SK-MEL-5 (cell line): ENCODE measurements around the gene ACTC1. TPM values are rescaled to one million over a fixed set of nuclear protein-coding genes. Genes with fewer than 3 reads are reported as not detected.

Experiments
- DNase-seq: peaks from one replicate; pipeline ENCODE4 v3.0.0-alpha.2; 2016; ENCODE audit warnings: low read depth, low spot score
- in situ Hi-C: cut with HindIII; loops from 2 replicates; pipeline ENCODE4 v1.10.0; 2016; ENCODE audit warnings: low sequenced_read_pairs, high pct_unique_total_duplicates, low pct_unique_long_range_greater_than_20kb
- total RNA-seq: library from RNA; depleted of rRNA; stranded (reverse); fragments of >200 nt; shearing (Covaris generic); gene quantifications from 2 replicates; pipeline ENCODE4 v1.2.3, GENCODE V29; 2014

Gene ACTC1
- total RNA-seq, 1 experiment from 2014 or later: not detected

DNA sequence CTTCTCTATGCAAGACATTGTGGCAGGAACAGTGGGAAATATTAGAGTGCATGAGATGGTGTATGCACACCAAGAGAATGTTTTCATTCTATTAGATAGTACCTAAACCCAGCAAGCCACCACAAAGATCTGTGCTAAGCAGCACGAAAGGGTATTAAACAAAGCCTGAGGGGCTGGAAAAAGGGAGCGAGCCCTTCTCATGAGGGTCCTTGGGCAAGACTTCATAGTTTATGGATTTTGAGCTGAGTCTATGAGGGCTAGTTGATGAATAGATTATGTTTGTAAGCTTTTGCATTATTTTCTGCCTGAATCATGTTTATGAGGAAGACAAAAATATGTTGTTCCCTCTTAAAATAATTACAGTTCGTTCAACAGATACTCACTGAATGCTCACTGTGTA is 9.4 kb upstream of the ACTC1 start:
- in situ Hi-C loops: no loop called here
- DNase-seq: no peak

DNA sequence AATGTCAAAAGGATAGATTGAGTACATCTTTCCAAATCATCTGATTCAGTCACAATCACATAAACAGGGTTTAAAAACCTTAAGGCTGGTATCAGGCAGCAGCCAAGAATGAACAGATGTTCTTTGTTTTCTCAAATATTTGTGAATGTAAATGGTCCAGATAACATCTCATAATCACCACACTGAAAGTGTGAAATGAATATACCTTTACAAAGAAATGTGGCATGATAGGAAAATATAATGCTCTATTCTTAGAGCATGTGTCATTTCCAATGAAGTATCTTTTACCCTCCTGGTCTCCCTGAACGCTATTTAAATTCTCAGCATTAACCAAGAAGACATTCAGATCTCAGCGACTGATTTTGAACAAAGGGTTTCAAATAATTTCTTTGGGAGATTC is 8.8 kb upstream of the ACTC1 start:
- in situ Hi-C loops: no loop called here

DNA sequence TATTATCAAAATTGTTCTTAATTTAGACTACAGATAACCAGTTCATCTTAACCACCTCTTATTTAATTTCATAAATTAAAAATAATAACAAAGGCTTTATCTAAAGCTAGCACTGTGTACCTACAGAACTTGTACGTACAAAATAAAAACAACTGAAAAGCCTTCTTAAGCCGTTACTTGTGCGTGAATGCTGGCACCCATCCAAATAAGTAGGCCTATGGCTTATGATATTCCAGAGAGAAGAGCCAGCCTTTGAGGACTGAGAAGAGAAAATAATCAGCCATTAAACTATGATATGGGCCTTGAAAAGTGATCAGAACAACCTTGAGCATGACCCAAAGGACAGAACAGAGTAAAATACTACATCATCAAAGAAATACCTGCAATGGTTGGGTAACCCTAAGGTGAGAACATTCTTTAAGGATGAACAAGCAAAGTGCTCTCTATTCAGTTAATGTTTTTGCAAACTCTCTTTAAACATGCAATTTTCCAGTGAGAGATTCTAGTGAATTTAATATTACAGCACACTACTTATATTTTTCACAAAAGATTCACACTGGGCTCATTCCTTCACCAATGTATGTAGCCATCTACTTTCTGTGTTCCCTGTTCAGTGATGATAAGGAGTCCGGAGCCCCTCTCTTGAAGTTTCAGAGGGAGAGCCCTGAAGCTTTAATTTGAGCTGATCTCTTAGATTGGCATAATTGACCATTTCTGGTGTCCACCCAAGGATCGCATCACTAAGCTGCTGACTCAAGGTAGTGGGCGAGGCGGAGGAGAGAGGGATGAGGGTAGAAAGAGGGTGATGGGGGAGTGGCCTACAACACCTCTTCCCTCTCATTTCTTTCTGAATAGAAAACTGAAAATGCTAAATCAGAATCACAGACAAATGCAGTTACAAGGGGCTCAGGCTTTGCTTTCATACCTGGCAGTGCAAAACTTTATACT is 7.7 kb upstream of the ACTC1 start:
- no peak for DNase-seq
- in situ Hi-C loops: no loop called here

More for the DNA sequence above, 8.8 kb upstream of the ACTC1 start:
- DNase-seq: peak; percentile 54

DNA sequence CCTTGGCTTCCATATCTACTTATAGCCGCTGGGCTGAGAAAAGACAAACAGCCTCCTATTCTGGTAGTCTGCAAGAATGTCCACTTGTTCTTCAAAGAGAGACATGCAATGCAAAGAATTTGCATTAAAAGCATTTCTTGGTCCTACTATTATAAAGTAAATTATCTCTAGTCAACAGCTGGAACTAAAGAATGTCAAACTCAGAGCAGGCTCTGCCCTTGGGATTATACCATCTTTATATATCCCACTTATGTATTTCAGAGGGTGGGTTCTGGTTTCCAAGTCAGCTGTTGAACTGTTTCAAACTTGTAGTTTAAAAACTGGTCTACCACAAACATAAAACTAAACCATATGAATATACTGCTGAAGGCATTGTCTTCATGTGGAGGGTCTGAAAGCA is 7.0 kb upstream of the ACTC1 start:
- in situ Hi-C loops: no loop called here
- no peak for DNase-seq

DNA sequence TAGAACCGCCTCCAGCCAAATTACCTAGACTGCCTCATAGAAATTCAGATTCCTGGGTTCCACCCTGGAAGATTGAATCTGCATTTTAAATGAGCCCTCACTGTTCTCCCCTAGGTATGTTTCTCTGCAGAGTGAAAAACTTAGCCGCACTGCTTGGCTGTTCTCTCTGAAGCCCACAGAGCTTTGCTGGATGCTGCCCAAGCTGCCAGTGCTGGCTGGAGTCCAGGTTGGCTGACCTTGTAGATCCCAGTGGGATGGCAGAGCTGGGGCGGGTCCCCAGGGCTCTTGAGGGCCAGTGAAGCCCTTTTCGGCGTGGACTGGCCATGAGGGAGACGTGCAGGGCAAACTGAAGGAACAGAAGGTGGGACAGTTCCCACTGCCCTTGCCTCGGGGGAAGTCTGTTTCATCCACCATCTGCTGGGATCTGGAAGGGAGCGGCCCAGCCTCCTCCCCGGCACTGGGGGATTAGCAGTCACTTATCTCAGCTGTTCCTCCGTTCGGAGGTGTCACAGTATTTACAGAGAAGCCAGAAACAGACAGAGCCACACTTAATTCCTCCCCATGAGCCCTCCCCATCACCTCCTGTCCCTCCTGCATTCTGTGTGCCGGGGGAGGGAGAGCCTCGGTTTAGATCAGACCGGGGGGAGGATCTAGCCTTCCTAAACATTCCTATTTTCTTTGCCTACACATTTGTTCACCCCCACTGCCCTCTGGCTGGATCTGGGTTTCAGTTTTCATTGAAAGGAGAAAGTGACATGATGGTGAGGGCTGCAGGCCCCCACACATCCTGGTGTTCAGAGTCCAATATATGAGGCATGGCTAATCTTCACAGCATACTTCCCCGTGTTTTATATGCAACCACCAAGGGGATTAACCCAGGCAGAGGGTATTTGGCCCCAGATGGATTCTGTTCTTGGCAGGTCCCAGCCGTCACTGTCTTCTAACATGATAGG is 4.1 kb upstream of the ACTC1 start:
- in situ Hi-C loops: no loop called here
- DNase-seq: no peak

DNA sequence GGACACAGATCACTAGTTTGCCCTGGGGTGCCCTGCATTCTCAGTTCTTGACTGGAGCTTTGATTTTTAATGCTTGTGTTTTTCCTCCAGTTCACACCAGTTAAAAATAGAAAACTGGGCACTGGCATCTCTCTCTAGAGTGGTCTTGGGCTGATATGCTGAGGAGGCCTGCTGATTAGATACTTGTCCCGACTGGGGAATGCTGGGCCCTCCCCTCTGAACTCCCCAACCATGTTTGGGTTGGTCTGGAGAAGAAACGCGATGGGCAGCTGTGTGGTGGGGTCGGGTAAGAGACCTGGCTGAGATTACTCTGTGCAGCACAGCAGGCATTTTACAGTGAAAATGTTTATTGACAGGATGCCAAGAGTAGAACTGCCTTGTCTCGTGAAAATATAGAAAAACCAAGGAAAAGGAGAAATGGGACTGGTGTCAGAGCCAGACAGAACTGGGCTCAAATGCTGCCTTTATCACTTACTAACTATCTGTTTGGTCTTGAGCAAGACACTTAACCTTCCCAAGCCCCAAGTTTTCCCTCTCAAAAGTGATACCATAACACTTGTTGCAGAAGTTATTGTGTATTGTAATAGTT is 1.6 kb upstream of the ACTC1 start:
- in situ Hi-C loops: no loop called here

DNA sequence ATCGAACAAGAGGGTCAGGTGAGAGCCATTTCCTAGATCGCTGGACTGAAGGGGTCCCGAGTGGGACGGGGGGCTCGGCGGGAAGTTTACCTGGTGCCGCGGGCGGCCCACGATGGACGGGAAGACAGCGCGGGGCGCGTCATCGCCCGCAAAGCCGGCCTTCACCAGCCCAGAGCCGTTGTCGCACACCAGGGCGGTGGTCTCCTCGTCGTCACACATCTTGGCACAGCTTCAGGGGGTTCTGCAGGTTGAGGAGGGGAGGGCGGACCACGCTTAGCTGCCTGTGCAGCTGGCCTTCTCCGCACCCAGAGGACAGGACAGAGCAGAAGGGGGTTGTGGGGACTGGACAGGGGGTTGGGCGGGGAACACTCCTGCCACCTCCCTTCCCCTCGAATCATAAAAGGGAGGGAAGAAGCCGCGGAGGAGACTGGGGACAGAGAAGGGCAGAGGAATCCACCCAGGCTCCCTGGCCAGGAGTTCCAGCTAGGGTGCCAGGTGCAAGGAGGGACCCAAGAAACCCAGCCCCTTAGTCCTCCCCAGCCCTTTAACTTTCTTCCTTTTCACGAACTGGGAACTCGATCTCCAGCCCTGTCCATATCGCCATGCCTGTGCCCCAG is 651 bp downstream of the ACTC1 start:
- in situ Hi-C loops: no loop called here
- DNase-seq: no peak

More for the DNA sequence above, 1.6 kb upstream of the ACTC1 start:
- DNase-seq: no peak

DNA sequence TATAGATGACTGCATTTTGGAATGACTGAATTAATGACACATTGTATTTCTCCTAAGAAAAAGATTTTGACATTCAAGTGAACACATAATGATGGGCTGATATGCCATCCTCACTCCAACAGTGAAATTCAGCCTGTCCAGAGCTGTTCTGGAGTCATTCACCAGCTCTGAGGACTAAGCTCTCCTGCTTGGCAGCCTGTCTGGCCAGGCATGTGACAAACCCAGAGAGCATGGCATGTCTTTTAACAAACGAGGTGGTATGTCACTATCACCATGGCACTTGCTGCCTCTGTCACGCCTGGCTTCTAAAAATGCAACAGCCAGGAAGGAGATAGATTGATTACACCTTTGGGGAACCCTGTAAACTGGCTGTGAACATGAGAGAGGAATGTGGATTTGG is 1.4 kb downstream of the ACTC1 start:
- DNase-seq: no peak
- in situ Hi-C loops: no loop called here

DNA sequence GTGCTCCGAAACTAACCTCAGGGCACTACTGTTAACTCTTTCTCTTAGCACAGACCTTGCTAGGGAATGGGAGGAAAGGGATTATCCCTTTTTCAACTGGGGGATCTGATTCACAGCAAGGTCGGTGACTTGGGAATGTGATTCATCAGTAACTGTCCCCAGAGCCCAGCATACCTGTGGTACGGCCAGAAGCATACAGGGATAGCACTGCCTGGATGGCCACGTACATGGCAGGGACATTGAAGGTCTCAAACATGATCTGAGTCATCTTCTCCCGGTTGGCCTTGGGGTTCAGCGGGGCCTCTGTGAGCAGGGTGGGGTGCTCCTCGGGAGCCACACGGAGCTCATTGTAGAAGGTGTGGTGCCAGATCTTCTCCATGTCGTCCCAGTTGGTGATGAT is 2.3 kb downstream of the ACTC1 start:
- in situ Hi-C loops: no loop called here
- no peak for DNase-seq

DNA sequence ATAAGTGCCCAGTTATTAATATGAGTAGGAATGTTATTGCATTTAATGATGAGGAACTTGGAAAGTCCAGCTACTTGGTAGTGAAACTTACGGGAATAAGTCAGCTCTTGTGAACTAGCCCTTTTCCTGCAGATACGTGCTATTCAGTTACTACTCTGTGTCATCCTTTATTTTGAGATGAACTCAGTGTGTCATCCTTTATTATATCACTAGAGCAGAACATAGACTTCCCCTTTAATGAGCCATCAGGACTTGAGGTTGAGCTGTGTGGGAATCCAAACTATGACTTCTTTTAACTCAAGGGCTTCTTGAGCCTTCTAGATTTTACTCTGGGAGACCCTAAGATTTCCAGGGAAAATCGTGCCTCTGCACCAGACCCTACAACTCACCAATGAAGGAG is 3.6 kb downstream of the ACTC1 start:
- in situ Hi-C loops: no loop called here

DNA sequence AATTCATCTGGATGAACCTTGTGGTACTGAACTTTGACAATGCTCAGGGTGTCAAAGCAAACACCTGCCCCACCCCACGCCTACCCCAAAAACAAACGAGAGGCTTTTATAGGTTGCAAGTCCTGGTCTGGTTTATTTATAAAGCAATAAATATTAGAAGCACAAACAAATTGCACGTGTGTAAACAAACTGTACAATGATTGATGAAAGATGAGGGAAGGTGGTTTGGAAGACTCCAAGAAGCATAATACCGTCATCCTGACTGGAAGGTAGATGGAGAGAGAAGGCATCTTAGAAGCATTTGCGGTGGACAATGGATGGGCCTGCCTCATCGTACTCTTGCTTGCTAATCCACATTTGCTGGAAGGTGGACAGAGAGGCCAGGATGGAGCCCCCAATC is 5.2 kb downstream of the ACTC1 start:
- in situ Hi-C loops: no loop called here
- no peak for DNase-seq

More for the DNA sequence above, 3.6 kb downstream of the ACTC1 start:
- no peak for DNase-seq

DNA sequence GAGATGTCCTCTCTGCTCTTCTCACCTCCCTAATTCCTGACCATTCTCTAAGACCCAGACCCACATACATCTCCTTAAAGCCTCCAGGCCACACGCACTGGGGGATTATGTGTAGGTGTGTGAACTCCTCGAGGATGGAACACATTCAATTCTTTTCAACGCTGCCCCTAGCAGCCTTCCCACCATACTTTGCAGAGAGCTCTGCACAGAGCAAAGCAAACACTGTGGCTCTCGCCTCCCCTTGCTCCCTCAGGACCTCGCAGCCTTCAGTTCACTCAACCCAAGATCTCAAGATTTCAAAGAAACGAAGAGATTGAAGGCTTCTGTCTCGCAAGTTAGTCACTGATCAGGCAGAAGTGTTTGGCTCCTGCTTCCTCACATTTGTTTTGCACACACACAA is 6.0 kb downstream of the ACTC1 start:
- in situ Hi-C loops: no loop called here
- DNase-seq: no peak

DNA sequence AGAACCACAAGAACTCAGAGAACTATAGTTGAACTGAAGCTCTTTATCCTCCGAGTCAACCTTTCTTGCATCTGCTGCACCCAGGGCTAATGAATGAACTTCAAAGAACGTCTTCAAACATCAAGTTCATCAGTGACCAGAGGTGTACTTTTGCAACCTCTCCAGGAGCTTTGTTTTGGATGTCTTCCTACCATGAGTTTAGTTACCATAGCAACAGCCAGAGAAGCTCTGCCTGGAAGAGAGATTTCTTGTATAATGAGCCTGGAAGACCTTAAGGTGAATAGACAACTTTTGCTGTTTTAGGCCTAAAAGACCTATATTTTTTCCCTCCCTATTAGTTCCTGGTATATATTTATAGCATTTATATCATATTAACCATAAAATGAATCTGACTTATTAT is 9.1 kb downstream of the ACTC1 start:
- no peak for DNase-seq
- in situ Hi-C loops: no loop called here

DNA sequence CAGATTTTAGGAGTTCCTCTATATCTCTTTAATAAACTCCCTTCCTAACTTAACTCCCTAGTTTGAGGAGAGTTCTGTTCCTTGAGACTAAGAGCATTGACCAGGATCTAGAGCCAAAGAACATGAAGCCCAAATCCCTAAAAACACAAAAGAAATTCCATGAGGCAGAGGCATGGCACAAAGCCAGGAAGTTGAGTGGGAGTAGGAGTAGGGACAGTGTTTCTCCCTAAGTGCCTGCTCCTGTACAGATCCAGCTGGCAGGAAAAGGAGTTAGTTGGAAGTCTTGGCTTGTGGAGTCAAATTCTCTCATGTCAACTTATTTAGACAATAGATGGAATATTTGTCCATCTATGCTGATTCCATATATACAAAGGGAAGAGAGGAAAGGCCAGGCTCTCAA is 11.4 kb downstream of the ACTC1 start:
- in situ Hi-C loops: no loop called here
- no peak for DNase-seq

DNA sequence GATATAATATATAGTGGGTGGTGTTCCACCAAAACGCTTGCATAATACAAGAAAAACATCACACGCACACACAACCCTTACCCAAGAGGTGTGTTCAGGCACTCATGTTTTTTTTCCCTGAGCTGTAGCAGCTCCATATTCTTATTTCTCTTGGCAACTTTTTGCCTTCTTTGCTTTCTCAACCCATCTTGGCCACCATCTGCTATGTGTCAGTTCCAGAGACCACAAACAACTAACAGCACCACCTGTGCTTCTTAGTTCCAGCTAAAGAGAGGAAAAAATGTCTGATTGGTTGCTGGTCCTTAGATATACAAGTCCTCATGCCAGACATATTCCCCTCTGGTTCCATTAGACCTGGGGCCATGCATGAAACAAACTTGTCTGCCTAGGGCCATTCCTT is 11.9 kb downstream of the ACTC1 start:
- in situ Hi-C loops: no loop called here
- no peak for DNase-seq

DNA sequence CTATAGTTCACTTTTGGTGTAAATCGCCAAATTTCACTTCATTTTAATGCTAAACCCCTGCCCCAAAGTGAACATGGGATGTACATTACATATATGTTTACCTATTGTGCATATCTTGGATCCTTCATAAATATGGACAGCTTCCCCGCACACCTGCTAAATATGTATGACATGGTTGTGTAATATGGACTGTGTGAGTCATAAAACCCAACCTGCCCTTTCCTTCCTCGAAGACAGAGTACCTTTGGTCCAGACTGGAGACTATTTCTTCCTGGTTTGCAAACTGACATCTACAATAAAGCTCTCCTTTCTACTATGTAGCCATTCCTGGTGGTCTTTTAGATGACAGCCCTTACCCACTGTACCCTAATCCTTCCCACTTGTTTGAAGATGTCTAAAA is 12.4 kb downstream of the ACTC1 start:
- no peak for DNase-seq
- in situ Hi-C loops: no loop called here

DNA sequence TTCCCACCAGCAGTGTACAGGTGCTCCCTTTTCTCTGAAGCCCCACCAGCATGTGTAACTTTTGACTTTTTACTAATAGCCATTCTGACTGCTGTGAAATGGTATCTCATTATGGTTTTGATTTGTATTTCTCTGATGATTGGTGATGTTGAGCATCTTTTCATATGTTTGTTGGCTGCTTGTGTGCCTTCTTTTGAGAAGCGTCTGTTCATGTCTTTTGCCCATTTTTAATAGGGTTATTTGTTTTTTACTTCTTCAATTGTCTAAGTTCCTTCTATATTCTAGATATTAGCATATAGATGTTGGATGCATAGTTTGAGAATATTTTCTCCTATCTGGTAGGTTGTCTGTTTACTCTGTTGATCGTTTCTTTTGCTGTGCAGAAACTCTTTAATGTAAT is 14.6 kb downstream of the ACTC1 start:
- DNase-seq: no peak
- in situ Hi-C loops: no loop called here

DNA sequence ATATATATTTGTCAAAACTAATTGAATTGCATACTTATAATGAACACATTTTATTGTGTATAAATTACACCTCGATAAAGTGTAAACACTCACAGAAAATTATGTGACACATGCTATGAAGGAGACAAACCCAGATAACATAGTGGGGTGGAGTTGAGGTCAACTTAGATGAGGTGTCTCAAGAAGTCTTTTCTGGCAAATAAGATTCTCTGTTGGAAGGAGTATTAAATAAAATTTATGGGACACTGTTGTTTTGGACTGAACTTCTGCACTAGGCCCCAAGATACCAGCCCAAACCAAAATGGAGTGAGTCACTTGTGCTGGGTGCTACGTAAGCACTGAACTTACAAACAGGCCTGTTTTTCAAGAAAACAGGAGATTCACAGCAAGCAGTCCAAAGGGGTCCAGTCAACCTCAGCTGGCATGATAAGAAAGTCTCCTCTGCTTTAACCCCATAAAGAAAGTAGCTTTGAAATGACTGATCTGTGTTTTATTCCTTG is 18.7 kb downstream of the ACTC1 start:
- in situ Hi-C loops: no loop called here
- DNase-seq: no peak
